Activated CD4-positive, alpha-beta memory T cell treated with anti-CD3 and anti-CD28 coated beads, Interleukin-2, amount 10 ng/mL, durations not matched to agents 7 days and 5 days (primary cell): ENCODE data around the gene KLF3. TPM values are rescaled to one million over a fixed set of nuclear protein-coding genes. Genes with fewer than 3 reads are reported as not detected.

Source experiments
- CTCF ChIA-PET: fragments of 350-600 bp; sonication (Branson Sonifier 250); formaldehyde crosslinking; loops from one replicate; lab custom pipeline; 2021; ENCODE audit warnings: antibody characterized with exemption, inconsistent platforms; lab: Charles Lee
- POLR2A ChIA-PET: fragments of 350-600 bp; sonication (Branson Sonifier 250); formaldehyde crosslinking; loops from one replicate; lab custom pipeline; 2021; ENCODE audit warnings: antibody characterized with exemption; lab: Charles Lee
- DNase-seq: peaks from one replicate; pipeline ENCODE4 v3.0.0-alpha.2; 2020
- H3K27ac Mint-ChIP-seq: one replicate; pipeline ENCODE4 v1.8.0; 2021; ENCODE audit warnings: mild to moderate bottlenecking, mixed read lengths
- H3K27me3 Mint-ChIP-seq: one replicate; pipeline ENCODE4 v1.8.0; 2021; ENCODE audit warnings: mixed read lengths
- H3K36me3 Mint-ChIP-seq: one replicate; pipeline ENCODE4 v1.8.0; 2021; ENCODE audit warnings: low read depth, mixed read lengths
- H3K4me1 Mint-ChIP-seq: one replicate; pipeline ENCODE4 v1.8.0; 2021; ENCODE audit warnings: mixed read lengths
- H3K4me3 Mint-ChIP-seq: one replicate; pipeline ENCODE4 v1.8.0; 2021; ENCODE audit warnings: mild to moderate bottlenecking, mixed read lengths
- H3K9me3 Mint-ChIP-seq: one replicate; pipeline ENCODE4 v1.8.0; 2021; ENCODE audit warnings: mixed read lengths
- total RNA-seq, 2 experiments: library from RNA; stranded (reverse); gene quantifications; one replicate each; pipeline ENCODE4 v1.2.3, GENCODE V29; 2021

Gene KLF3
- total RNA-seq, 2 experiments from 2014 or later = 21.9 to 22.1 TPM

DNA sequence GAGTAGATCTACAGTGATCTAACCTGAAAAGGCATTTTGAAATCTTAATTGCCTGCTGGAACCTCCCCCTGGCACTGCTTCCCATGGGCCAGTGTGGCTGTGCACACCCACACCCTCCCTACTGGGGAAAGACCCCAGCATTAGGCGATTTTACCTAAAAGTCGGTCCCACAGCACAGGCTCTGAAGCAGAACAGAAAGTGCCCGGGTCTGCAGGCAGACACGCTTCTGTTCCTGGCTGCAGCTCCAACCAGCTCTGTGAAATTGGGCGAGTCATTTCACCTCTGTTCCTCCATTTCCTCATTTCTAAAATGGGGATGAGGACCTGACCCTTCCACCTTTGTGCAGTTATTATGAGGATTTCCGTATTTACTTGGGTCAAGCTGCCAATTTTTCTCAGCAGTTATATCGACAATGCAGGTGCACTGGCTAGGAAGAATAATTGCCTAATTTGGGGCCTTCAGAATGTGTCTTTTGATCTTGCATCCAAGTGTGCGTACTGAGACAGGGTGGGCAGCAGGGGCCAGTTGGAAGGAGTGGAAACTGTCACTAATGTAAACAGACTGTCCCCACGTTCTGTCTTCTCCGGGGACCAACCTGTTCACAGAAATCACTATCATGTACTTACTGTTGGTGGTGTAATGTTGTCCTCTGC is 7.1 kb downstream of the KLF3 start:
- H3K4me1 Mint-ChIP-seq = peaks cover 87% of the 10 kb centered on the region
- H3K27ac Mint-ChIP-seq = no peak overlapping the region
- H3K9me3 Mint-ChIP-seq = no peaks in the 10 kb centered on the region
- H3K36me3 Mint-ChIP-seq = peaks cover 3% of the 10 kb centered on the region
- ChIA-PET POLR2A (interaction anchor here (1.0 kb wide), 1 partner anchor 142 kb away, joined by 3 read pairs; no protein-coding TSS in a partner anchor), CTCF (interaction anchor here (1.1 to 1.3 kb wide), 3 partner anchors 351 to 491 kb away, joined by 3 to 4 read pairs (median 3); no protein-coding TSS in a partner anchor)
- no peak for DNase-seq
- H3K27me3 Mint-ChIP-seq = peaks cover 21% of the 10 kb centered on the region
- H3K4me3 Mint-ChIP-seq = no peak overlapping the region

DNA sequence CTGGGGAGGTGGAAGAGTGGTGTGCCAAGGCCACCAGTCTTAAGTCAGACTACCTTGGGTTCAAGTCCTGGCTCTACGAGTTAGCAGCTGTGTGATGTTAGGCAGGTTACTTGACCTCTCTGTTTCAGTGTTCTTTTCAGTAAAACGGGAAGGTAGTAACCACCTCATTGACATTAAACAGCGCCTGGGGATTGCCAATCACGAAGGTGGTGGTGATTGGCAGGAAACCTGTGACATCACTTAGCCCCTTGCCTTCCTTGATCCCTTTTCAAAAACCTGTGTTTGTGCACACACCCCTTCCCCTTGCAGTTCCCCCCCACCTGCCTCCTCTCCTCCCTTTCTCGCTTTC is 7.6 kb downstream of the KLF3 start:
- Mint-ChIP-seq H3K36me3 (peaks cover 3% of the 10 kb centered on the region), H3K27ac (no peak overlapping the region), H3K4me1 (peaks cover 82% of the 10 kb centered on the region), H3K9me3 (no peaks in the 10 kb centered on the region), H3K27me3 (peaks cover 17% of the 10 kb centered on the region), H3K4me3 (no peak overlapping the region)
- ChIA-PET CTCF (interaction anchor here (0.8 to 1.6 kb wide), 5 partner anchors 352 to 602 kb away, joined by 3 to 7 read pairs (median 4); no protein-coding TSS in a partner anchor), POLR2A (interaction anchor here (1.1 kb wide), 2 partner anchors 352 to 492 kb away, joined by 3 to 4 read pairs; no protein-coding TSS in a partner anchor)
- no peak for DNase-seq

DNA sequence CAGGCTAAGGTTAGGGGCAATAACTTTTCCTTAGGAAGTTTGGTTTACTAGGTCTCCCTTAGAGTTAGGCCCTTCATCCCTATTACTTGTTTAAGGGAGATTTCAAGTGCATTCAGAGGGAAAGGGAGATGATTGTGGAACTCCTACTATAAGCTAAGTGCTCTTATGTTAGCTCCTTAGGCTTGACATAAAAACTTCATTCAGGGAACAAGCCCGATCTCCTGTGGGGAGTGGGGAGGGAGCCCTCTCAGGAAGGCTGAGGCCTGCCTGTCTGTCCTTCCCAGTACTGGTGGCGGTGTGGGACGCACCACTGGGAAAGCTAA is 8.0 kb downstream of the KLF3 start:
- no peak overlapping the region for H3K27ac Mint-ChIP-seq
- H3K4me1 Mint-ChIP-seq = peaks cover 78% of the 10 kb centered on the region
- peaks cover 3% of the 10 kb centered on the region for H3K36me3 Mint-ChIP-seq
- no peaks in the 10 kb centered on the region for H3K9me3 Mint-ChIP-seq
- CTCF ChIA-PET = interaction anchor here (0.8 to 1.6 kb wide), 4 partner anchors 353 to 603 kb away, joined by 3 to 7 read pairs (median 4); no protein-coding TSS in a partner anchor
- POLR2A ChIA-PET = interaction anchor here (0.9 to 1.1 kb wide), 4 partner anchors 62 to 492 kb away, joined by 3 to 4 read pairs (median 4); no protein-coding TSS in a partner anchor
- no peak overlapping the region for H3K4me3 Mint-ChIP-seq
- peaks cover 13% of the 10 kb centered on the region for H3K27me3 Mint-ChIP-seq
- DNase-seq = no peak

DNA sequence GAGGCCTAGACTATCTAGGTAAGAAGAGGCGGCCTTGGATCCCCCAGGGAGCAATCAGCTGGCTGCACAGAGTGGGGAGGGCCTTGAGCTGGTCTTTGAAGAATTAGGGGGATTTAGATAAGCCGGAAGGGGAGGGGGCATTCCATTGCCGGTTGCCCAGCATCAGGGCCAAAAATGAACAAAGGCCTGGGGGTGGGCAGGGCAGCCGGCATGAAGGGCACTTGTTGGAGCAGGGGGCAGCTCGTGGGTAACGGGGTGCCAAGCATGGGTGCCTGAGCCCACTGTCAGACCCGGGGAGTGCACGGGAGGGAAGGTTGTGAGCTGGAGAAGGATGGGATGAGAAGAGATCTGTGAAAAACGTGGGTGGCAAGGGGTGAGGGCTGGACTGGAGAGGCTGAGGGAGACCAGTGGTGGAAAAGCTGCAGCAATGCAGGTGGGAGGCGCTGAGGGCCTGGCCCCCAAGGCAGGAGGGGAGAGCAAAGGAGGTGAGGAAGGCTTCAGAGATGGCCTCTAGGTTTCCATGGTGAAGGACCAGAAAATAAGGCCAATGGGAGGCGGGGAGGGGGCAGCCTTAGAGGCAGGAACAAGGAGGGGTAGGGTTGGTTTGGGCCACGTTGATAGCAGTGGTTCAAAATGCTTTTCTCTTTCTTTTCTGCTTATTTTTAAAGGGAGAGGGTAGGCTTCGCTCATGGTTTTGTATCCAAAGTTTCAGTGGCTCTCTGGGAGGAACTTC is 8.6 kb downstream of the KLF3 start:
- H3K4me3 Mint-ChIP-seq = no peak overlapping the region
- peaks cover 76% of the 10 kb centered on the region for H3K4me1 Mint-ChIP-seq
- H3K27ac Mint-ChIP-seq = peak overlapping the region; percentile 41
- H3K36me3 Mint-ChIP-seq = peaks cover 6% of the 10 kb centered on the region
- CTCF ChIA-PET = interaction anchor here (0.8 to 1.6 kb wide), 3 partner anchors 353 to 603 kb away, joined by 3 to 7 read pairs (median 4); no protein-coding TSS in a partner anchor
- POLR2A ChIA-PET = interaction anchor here (0.9 to 1.1 kb wide), 4 partner anchors 62 to 493 kb away, joined by 3 to 4 read pairs (median 4); no protein-coding TSS in a partner anchor
- peaks cover 9% of the 10 kb centered on the region for H3K27me3 Mint-ChIP-seq
- no peaks in the 10 kb centered on the region for H3K9me3 Mint-ChIP-seq
- no peak for DNase-seq

DNA sequence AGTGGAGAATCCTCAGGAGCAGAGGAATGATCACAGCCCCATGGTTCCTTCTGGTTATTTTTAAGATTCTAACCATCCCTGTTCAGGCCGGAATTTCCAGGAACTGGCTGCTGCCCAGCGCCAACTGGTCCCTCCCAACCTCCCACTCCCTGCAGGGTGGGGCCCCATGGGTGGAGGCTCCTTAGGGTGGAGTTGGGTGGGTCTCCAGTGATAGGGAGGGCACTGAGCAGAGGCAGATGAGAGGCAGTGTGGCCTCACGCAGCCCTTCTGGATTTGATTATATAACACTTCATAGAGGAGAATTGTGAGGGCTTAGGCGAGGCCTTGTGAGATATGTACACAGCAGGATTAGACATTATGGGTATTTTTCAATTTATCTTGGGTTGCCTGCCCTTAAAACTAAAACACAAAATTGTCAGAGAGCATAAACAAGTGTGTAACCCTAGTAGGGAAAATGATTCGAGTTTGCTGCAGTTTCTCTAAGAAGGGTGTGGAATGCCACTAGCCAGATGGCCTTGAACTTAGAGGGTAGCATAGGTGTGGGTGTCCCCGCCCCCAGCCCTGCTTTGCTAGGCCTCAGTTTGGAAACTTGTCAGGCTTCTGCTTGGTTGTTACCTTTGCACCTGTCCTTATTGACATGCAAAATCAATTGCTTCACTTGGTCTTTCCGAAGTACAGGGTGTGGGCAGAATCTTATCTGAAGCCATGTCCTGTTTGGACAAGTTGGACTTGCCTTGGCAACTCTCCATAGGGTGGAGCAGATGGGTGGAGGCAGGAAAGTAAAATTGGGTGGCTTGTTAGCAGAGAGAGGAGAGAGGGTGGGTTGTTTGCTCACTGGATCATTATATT is 9.4 kb downstream of the KLF3 start:
- Mint-ChIP-seq H3K4me1 (peaks cover 74% of the 10 kb centered on the region), H3K27me3 (peaks cover 6% of the 10 kb centered on the region), H3K9me3 (no peaks in the 10 kb centered on the region), H3K4me3 (no peak overlapping the region), H3K27ac (no peak overlapping the region), H3K36me3 (peaks cover 7% of the 10 kb centered on the region)
- CTCF ChIA-PET = interaction anchor here (0.9 to 6.0 kb wide), 7 partner anchors 14 to 604 kb away, joined by 3 to 89 read pairs (median 6); no protein-coding TSS in a partner anchor
- POLR2A ChIA-PET = interaction anchor here (0.8 to 0.9 kb wide), 3 partner anchors 63 to 363 kb away, joined by 3 to 4 read pairs (median 3); no protein-coding TSS in a partner anchor
- no peak for DNase-seq

DNA sequence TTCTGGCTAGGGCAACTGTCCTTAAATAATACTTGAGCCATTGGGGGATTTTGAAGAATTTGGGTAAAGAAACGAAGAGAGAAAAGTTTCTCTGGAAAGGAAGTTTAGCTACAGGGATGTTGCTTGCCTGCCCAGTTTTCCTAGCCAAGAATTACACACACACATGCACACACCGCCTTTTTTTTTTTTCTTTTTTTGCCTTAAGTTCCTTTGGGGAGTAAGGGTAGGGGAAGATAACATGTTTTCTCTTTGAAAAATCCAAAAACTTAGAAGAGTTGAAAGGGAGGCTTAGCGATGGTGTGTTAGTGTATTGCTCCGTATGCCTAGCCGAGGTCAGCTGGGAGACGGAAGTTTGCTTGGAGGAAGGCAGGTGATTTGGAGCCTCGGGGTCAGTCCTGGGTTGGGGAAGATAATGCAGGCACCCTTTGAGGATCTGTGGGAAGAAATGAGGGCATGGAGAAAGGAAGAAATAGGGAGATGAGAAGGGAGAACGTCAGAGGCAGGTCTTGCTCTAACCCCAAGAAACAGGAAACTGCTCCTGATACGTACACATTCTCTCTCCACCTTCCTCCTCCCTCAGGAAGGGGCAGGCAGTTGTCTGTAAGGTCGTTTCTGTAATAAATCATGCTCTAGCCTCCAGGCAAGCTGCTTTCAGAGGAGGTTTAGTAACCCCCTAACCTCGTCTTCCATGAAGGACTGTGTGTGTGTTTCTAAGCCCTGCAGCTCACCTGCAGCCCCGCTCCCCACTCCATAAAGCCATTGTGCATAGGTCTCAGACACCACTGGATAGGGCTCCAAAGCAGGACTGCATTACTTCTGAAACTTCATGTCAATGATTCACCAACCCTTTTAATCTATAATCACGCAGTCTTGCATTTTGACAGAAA is 10.5 kb downstream of the KLF3 start:
- peaks cover 2% of the 10 kb centered on the region for H3K27me3 Mint-ChIP-seq
- POLR2A ChIA-PET = interaction anchor here (0.8 to 1.8 kb wide), 6 partner anchors 18 to 495 kb away, joined by 3 to 9 read pairs (median 4); no protein-coding TSS in a partner anchor
- H3K36me3 Mint-ChIP-seq = peaks cover 7% of the 10 kb centered on the region
- no peak overlapping the region for H3K4me3 Mint-ChIP-seq
- H3K4me1 Mint-ChIP-seq = peaks cover 65% of the 10 kb centered on the region
- H3K9me3 Mint-ChIP-seq = no peaks in the 10 kb centered on the region
- H3K27ac Mint-ChIP-seq = no peak overlapping the region
- CTCF ChIA-PET = interaction anchor here (0.6 to 6.0 kb wide), 30 partner anchors 8 to 613 kb away, joined by 3 to 89 read pairs (median 3); partner anchors contain the start of gene TLR10
- DNase-seq = no peak

DNA sequence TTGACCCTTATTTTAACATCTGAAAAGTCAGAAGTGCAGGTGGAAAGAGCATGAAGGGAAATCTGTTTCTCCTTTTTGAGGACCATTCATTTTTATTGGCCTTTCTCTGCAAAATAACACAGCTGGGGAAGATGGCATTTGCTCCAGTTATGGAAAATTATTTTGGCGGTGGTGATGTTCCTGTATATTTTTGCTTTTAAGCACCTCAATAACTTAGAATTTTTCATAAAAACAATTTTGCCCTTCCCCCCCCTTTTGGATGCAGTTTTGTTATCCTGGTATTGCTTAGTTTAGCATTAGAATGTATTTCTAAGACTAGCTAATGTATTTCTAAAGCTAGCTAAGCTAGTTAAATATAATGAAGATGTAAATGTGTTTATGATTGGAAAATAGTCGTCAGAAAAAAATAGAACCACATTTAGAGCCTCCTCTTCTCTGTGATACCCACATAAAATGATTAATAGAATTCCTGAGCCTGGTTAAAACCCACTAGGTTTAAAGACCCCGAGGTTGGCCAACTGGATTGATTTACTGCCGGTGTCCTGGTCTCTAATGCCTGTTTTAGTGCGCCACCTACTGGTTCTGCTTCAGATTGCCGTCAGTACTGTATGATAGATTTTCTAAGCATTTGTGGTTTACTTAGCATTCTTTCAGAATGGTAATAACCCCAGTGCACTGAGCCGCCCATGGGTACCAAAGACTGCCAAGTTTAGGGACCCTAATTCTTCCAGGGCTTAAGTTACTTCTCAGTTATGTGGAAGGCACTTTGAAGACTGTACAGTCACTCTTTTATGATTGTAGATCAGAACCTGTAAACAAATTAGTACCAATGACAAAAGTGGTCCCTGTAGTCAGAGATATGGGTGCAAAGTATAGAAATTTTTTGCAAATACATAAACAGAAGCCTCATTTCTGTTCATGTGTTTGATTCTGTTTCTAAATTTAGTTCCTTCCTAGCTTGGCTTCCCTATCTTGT is 11.4 kb downstream of the KLF3 start:
- peaks cover 59% of the 10 kb centered on the region for H3K4me1 Mint-ChIP-seq
- no peaks in the 10 kb centered on the region for H3K27me3 Mint-ChIP-seq
- peak; percentile 83 for DNase-seq
- no peak overlapping the region for H3K4me3 Mint-ChIP-seq
- H3K36me3 Mint-ChIP-seq = peaks cover 10% of the 10 kb centered on the region
- H3K27ac Mint-ChIP-seq = no peak overlapping the region
- H3K9me3 Mint-ChIP-seq = no peaks in the 10 kb centered on the region
- ChIA-PET CTCF (interaction anchor here (0.6 to 6.0 kb wide), 29 partner anchors 9 to 613 kb away, joined by 3 to 89 read pairs (median 3); partner anchors contain the start of gene TLR10), POLR2A (interaction anchor here (1.0 to 1.8 kb wide), 5 partner anchors 19 to 496 kb away, joined by 4 to 9 read pairs (median 4); no protein-coding TSS in a partner anchor)

DNA sequence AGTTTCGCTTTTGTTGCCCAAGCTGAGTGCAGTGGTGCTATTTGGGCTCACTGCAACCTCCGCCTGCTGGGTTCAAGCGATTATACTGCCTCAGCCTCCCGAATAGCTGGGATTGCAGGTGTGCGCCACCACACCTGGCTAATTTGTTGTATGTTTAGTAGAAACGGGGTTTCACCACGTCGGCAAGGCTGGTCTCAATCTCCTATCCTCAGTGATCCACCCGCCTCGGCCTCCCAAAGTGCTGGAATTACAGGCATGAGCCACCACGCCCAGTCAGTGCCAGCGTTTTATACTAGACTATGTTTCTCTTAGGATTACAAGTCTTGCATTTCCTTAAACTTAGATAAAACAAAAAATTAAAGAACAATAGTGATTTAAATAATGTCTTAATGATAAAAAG is 13.0 kb downstream of the KLF3 start:
- H3K27ac Mint-ChIP-seq = no peak overlapping the region
- peaks cover 16% of the 10 kb centered on the region for H3K36me3 Mint-ChIP-seq
- ChIA-PET POLR2A (interaction anchor here (1.6 kb wide), 1 partner anchor 356 kb away, joined by 4 read pairs; no protein-coding TSS in a partner anchor), CTCF (interaction anchor here (0.9 to 6.0 kb wide), 6 partner anchors 54 to 615 kb away, joined by 3 to 89 read pairs (median 14); no protein-coding TSS in a partner anchor)
- H3K4me1 Mint-ChIP-seq = peaks cover 44% of the 10 kb centered on the region
- no peaks in the 10 kb centered on the region for H3K9me3 Mint-ChIP-seq
- no peak overlapping the region for H3K4me3 Mint-ChIP-seq
- no peak for DNase-seq
- H3K27me3 Mint-ChIP-seq = no peaks in the 10 kb centered on the region

DNA sequence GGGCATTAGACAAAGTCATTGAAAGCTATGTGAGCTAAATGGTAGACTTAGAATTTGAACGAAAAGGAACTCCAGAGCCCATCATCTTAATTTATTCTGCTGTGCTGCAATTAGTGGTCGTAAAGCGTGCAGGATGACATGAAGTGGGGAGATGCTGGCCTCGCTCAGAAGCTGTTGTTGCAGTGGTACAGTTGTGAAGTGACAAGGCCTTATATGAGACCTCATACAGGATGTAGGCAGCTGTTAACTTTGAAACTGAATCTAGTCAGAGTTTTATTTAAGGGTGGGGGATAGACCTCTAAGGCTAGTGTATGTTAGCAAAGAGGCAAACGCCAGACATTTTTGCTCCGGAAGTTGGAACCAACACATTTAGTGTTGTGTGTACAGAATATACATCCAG is 13.4 kb downstream of the KLF3 start:
- Mint-ChIP-seq H3K27me3 (no peaks in the 10 kb centered on the region), H3K27ac (no peak overlapping the region), H3K9me3 (no peaks in the 10 kb centered on the region), H3K36me3 (peaks cover 19% of the 10 kb centered on the region), H3K4me1 (peaks cover 39% of the 10 kb centered on the region), H3K4me3 (no peak overlapping the region)
- DNase-seq = no peak
- CTCF ChIA-PET = interaction anchor here (2.5 to 6.0 kb wide), 3 partner anchors 358 to 615 kb away, joined by 13 to 89 read pairs (median 77); no protein-coding TSS in a partner anchor
- POLR2A ChIA-PET = no interaction called here

DNA sequence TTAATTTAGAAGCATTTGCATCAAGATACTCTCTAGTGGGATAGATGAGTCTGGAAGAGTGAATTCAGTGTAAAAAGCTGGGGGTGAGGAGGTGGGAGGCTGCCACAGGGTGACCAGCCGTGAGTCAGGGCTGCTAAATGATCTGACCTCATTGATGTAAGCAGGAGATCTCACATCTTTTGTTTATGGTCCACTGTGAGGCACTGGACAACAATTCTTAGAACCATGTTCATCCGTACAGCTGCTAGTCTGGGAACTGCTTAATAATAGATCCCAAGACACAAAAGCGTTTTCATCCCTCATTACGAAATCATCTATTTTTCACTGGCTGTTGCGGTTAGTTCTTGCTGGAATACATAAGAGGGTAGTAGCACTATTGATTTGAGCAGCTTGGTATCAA is 14.1 kb downstream of the KLF3 start:
- H3K36me3 Mint-ChIP-seq = peaks cover 19% of the 10 kb centered on the region
- no peak overlapping the region for H3K4me3 Mint-ChIP-seq
- no peaks in the 10 kb centered on the region for H3K27me3 Mint-ChIP-seq
- CTCF ChIA-PET = interaction anchor here (6.0 kb wide), 1 partner anchor 499 kb away, joined by 89 read pairs; no protein-coding TSS in a partner anchor
- no peak for DNase-seq
- H3K4me1 Mint-ChIP-seq = peaks cover 34% of the 10 kb centered on the region
- no peaks in the 10 kb centered on the region for H3K9me3 Mint-ChIP-seq
- POLR2A ChIA-PET = no interaction called here
- no peak overlapping the region for H3K27ac Mint-ChIP-seq
